HepG2 (cell line): Measurements from ENCODE around the gene DNAJA3. TPM values are rescaled to one million over a fixed set of nuclear protein-coding genes. Genes with fewer than 3 reads are reported as not detected.
A peak's percentile ranks its signal among the peaks of the same experiment; 100 is the strongest.

Experiments
- ARID3A ChIP-seq: IDR thresholded peaks from 2 replicates; pipeline ENCODE4 v1.6.1; 2012; ENCODE audit warnings: low read depth, low read length, improper control_type of control experiment
- BCL6 ChIP-seq: IDR thresholded peaks from 2 replicates; pipeline ENCODE4 v1.6.1; 2016; ENCODE audit warnings: missing genetic modification reagents, missing compliant biosample characterization
- BRF2 ChIP-seq: sonication (generic); formaldehyde crosslinking; IDR thresholded peaks from 2 replicates; pipeline ENCODE4 v1.8.1; 2022; ENCODE audit warnings: mild to moderate bottlenecking, missing genetic modification reagents
- FOXO1 ChIP-seq: sonication (generic); formaldehyde crosslinking; IDR thresholded peaks from 2 replicates; pipeline ENCODE4 v1.4.0; 2020; ENCODE audit warnings: missing genetic modification reagents
- HNRNPLL ChIP-seq: fragments of 200-400 bp; formaldehyde crosslinking; IDR thresholded peaks from 2 replicates; pipeline ENCODE4 v1.6.1; 2017; ENCODE audit warnings: mild to moderate bottlenecking, low read depth, low read length; ENCODE audit not compliant: poor library complexity, severe bottlenecking
- KDM3A ChIP-seq: IDR thresholded peaks from 2 replicates; pipeline ENCODE4 v1.6.1; 2018; ENCODE audit warnings: low read depth, missing compliant biosample characterization
- PAXIP1 ChIP-seq: sonication (generic); formaldehyde crosslinking; conservative IDR thresholded peaks from 2 replicates; pipeline ENCODE4 v1.4.0; 2020; ENCODE audit warnings: mild to moderate bottlenecking, missing genetic modification reagents, moderate library complexity
- TAF1 ChIP-seq: sonication (generic); formaldehyde crosslinking; IDR thresholded peaks from 2 replicates; pipeline ENCODE4 v1.4.0; 2020; ENCODE audit warnings: missing genetic modification reagents
- XRCC5 ChIP-seq: fragments of 200-400 bp; formaldehyde crosslinking; optimal IDR thresholded peaks from 2 replicates; pipeline ENCODE3; 2017; ENCODE audit warnings: mild to moderate bottlenecking, low read length
- ZBTB39 ChIP-seq: sonication (generic); formaldehyde crosslinking; IDR thresholded peaks from 2 replicates; pipeline ENCODE4 v1.5.0; 2020; ENCODE audit warnings: missing genetic modification reagents
- ZBTB49 ChIP-seq: sonication (generic); formaldehyde crosslinking; IDR thresholded peaks from 2 replicates; pipeline ENCODE4 v1.4.0; 2020; ENCODE audit warnings: missing genetic modification reagents, borderline replicate concordance
- ZNF605 ChIP-seq: sonication (generic); formaldehyde crosslinking; IDR thresholded peaks from 2 replicates; pipeline ENCODE4 v1.8.0; 2022; ENCODE audit warnings: mild to moderate bottlenecking, missing genetic modification reagents
- ZNF724P ChIP-seq: sonication (generic); formaldehyde crosslinking; IDR thresholded peaks from 2 replicates; pipeline ENCODE4 v1.8.0; 2022; ENCODE audit warnings: missing genetic modification reagents, borderline replicate concordance
- polyA plus RNA-seq, 8 experiments: library from polyadenylated mRNA; depleted of rRNA in 3 of 8; stranded (reverse) in 7 of 8; unstranded in 1 of 8; fragments of >200 nt; fragmentation: Illumina TruSeq in 4 of 8; extraction: Trizol in 4 of 8; gene quantifications; 2 replicates each; pipeline versions ENCODE4 v1.2.1 to v1.2.3, GENCODE V29; 2011 to 2016; ENCODE audit warnings: low read depth in 4 of 8, missing spikeins in 1 of 8, mixed read lengths in 1 of 8; ENCODE audit not compliant: insufficient read depth in 1 of 8
- total RNA-seq, 5 experiments: library from RNA; depleted of rRNA; stranded (reverse); fragments of >200 nt; fragmentation: Illumina TruSeq; extraction: Trizol; gene quantifications; 2 replicates each; pipeline ENCODE4 v1.2.3, GENCODE V29; 2016; ENCODE audit warnings: low read depth in 1 of 5

Gene DNAJA3
- total and polyA plus RNA-seq, 2 of the 13 experiments (the other 11 are each of a cell fraction or from before 2014, with no cell fraction given), result 77.0 to 83.3 TPM

GRCh38 chr16:4475880-4476788, 50.5 kb downstream of the DNAJA3 start, which contains the start of gene HMOX2 (continued):
- 0 out of 2 replicates have a peak, but pooled peaks have one; percentile 8 for TF ChIP-seq ZNF605 (CRISPR knock-in tag)
- TF ChIP-seq HNRNPLL, result peak; percentile 91
- peak; percentile 66 for TF ChIP-seq XRCC5
- TF ChIP-seq PAXIP1 (CRISPR knock-in tag), result peak; percentile 32; the same call in 1 of the 2 replicates
- no peak for TF ChIP-seq BRF2 (CRISPR knock-in tag)
- no peak for TF ChIP-seq ARID3A
- peak; percentile 32; the same call in 1 of the 2 replicates for TF ChIP-seq FOXO1 (CRISPR knock-in tag)
- peak; percentile 56; the same call in 1 of the 2 replicates for TF ChIP-seq BCL6
- no peak; the same call in 1 of the 2 replicates for TF ChIP-seq ZNF724P (CRISPR knock-in tag)
- TF ChIP-seq KDM3A (CRISPR knock-in tag), result peak; percentile 71; the same call in 1 of the 2 replicates
- no peak for TF ChIP-seq ZBTB49 (CRISPR knock-in tag)
- 0 out of 2 replicates have a peak, but pooled peaks have one; percentile 71 for TF ChIP-seq ZBTB39 (CRISPR knock-in tag)
- peak; percentile 97 for TF ChIP-seq TAF1
